Bronchial epithelial cell (primary cell): Measurements from ENCODE around the gene KLF17. TPM values are rescaled to one million over a fixed set of nuclear protein-coding genes. Genes with fewer than 3 reads are reported as not detected.

Source experiments
- DNase-seq: peaks from one replicate; pipeline ENCODE4 v3.0.0-alpha.2; 2010; ENCODE audit warnings: low read depth
- FAIRE-seq: peaks from 2 replicates; lab custom pipeline; 2011; peaks lifted over from hg19 to GRCh38; lab: Jason Lieb, UNC
- H3K27me3 ChIP-seq: 2 replicates; pipeline ENCODE4 v1.5.1; 2011; ENCODE audit warnings: low read length; ENCODE audit not compliant: control insufficient read depth, insufficient read depth
- H3K36me3 ChIP-seq: 2 replicates; pipeline ENCODE4 v1.5.1; 2011; ENCODE audit warnings: low read length; ENCODE audit not compliant: control insufficient read depth, insufficient read depth
- H3K4me3 ChIP-seq: 2 replicates; pipeline ENCODE4 v1.5.1; 2011; ENCODE audit warnings: mild to moderate bottlenecking, low read depth, low read length, control low read depth
- total RNA-seq: library from RNA; depleted of rRNA; stranded (reverse); fragments of >200 nt; gene quantifications from 2 replicates; pipeline ENCODE4 v1.2.1, GENCODE V29; 2014
- TF ChIP-seq, protein P1 (sequence below): IDR thresholded peaks from 2 replicates; pipeline ENCODE4 v1.5.1; 2011; ENCODE audit warnings: mild to moderate bottlenecking, moderate library complexity, low read length, control low read depth, inconsistent platforms; ENCODE audit not compliant: insufficient read depth, severe bottlenecking

KLF17 gene, protein sequence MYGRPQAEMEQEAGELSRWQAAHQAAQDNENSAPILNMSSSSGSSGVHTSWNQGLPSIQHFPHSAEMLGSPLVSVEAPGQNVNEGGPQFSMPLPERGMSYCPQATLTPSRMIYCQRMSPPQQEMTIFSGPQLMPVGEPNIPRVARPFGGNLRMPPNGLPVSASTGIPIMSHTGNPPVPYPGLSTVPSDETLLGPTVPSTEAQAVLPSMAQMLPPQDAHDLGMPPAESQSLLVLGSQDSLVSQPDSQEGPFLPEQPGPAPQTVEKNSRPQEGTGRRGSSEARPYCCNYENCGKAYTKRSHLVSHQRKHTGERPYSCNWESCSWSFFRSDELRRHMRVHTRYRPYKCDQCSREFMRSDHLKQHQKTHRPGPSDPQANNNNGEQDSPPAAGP
- not detected in 2 replicates for total RNA-seq

DNA sequence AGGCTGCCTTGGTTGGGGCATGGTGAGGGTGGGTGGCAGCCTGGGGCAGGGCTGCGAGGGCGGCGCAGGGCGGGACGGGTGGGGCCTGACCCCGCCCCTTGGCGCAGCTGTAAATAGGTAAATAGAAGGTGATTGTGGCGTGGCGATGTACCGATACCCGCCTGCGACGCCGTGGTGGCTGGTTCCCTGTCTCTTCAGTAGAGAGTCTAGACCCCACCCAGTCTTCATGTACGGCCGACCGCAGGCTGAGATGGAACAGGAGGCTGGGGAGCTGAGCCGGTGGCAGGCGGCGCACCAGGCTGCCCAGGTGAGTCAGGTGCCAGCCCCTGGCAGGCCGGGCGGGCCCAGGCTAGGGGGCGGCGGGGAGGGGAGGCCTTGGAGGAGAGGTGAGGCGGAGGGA lies at the start of gene KLF17:
TSS of gene KLF17 (plus strand) at position 140 of the 400 bp plus-strand sequence. CDS start at position 227, 87 bp downstream.
- no peak for FAIRE-seq
- no peak for DNase-seq
- no peaks in the 10 kb centered on the region for H3K27me3 ChIP-seq
- H3K4me3 ChIP-seq = no peak within 1 kb of the TSS
- TF ChIP-seq, protein P1, sequence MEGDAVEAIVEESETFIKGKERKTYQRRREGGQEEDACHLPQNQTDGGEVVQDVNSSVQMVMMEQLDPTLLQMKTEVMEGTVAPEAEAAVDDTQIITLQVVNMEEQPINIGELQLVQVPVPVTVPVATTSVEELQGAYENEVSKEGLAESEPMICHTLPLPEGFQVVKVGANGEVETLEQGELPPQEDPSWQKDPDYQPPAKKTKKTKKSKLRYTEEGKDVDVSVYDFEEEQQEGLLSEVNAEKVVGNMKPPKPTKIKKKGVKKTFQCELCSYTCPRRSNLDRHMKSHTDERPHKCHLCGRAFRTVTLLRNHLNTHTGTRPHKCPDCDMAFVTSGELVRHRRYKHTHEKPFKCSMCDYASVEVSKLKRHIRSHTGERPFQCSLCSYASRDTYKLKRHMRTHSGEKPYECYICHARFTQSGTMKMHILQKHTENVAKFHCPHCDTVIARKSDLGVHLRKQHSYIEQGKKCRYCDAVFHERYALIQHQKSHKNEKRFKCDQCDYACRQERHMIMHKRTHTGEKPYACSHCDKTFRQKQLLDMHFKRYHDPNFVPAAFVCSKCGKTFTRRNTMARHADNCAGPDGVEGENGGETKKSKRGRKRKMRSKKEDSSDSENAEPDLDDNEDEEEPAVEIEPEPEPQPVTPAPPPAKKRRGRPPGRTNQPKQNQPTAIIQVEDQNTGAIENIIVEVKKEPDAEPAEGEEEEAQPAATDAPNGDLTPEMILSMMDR = no peak
- no peaks in the 10 kb centered on the region for H3K36me3 ChIP-seq

DNA sequence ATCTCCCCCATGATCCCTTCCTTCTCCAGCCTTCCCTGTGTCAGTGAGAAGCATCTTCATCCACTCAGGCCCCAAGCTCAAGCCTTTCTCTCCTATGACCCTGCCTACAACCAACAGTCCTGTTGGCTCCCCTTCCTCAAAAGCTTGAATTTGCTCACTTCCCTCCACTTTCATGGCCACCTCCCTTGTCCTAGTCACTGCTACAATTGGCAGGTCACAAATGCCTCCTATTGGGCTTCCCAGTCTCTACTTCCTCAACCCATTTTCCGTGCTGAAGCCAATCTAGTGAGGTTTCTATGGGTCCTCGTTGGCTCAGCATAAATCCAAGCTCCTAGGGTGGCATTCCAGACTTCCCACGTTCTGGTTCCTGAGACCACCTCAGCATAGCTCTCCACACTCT lies 47.2 kb upstream of the KLF17 start:
- FAIRE-seq (peak; percentile 7), DNase-seq (no peak)
- TF ChIP-seq, protein P1 = no peak
- Histone ChIP-seq H3K27me3 (peaks cover 4% of the 10 kb centered on the region), H3K36me3 (no peaks in the 10 kb centered on the region), H3K4me3 (no peak overlapping the region)

DNA sequence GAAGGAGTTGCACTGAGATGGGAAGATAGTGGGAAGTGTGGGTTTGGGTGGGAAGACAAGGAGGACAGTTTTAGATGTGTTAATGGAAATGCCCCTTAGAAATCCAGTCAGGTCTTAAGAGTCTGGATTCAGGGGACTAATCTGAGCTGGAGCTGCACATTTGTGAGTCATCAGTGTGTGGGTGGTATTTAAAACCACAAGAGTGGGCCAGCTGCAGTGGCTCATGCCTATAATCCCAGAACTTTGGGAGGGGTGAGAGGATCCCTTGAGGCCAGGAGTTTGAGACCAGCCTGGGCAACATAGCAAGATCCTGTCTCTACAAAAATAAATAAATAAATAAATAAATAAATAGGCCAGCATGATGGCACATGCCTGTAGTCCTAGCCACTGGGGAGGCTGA lies 46.4 kb upstream of the KLF17 start:
- H3K27me3 ChIP-seq = peaks cover 4% of the 10 kb centered on the region
- H3K4me3 ChIP-seq = no peak overlapping the region
- FAIRE-seq (no peak), DNase-seq (peak; percentile 86)
- TF ChIP-seq, protein P1 = no peak
- no peaks in the 10 kb centered on the region for H3K36me3 ChIP-seq

DNA sequence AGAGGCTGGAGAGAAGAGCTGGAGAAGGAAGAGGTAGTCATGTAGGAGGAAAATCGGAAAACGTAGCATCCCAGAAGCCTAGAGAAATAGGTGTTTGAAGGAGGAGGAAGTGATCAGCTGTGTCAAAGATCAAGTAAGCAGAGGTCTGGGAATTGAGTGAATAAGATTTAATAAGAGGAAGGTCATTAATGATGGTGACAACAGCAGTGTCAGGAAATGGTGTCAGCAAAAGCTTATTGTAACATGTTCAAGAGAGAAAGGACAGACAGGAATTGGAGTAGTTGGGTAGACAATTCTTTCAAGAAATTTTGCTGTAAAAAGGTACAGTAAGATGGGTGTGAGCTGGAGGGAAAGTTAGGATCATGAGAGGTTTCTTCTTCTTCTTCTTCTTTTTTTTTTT lies 45.8 kb upstream of the KLF17 start:
- peaks cover 3% of the 10 kb centered on the region for H3K27me3 ChIP-seq
- no peak for FAIRE-seq
- no peak overlapping the region for H3K4me3 ChIP-seq

DNA sequence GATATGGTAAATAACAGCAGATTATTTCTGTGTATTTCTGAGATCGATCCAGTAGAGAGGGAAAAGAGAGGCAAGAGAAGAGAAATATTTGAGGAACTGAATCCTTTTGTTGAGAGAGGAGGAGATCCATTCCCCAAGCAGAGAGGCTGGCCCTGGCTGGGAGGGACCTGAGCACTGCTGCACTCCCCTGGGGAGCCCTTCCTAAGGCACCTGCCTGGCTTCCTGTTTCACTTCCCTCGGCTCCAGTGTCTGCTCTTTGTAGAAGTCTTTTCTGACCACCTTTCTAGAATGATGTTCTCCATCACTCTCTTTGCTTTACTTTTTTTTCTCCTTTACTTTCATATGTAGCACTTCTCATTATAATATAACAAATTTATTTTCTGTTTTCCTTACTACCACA lies 45.1 kb upstream of the KLF17 start:
- FAIRE-seq = no peak
- H3K36me3 ChIP-seq = no peaks in the 10 kb centered on the region
- no peaks in the 10 kb centered on the region for H3K27me3 ChIP-seq
- no peak overlapping the region for H3K4me3 ChIP-seq
- TF ChIP-seq, protein P1 = no peak
- no peak for DNase-seq

More for the DNA sequence above, 45.8 kb upstream of the KLF17 start:
- DNase-seq = no peak
- no peaks in the 10 kb centered on the region for H3K36me3 ChIP-seq
- TF ChIP-seq, protein P1 = no peak
